AG08395 (cell line): ENCODE results near the gene DNAH3.
A peak's percentile ranks its signal among the peaks of the same experiment; 100 is the strongest.

Experiments used
- DNase-seq: peaks from one replicate; pipeline ENCODE4 v3.0.0; 2012; ENCODE audit warnings: mixed read lengths, low spot score

The DNAH3 gene

GRCh38 chr16:20903116-20903898 is 247.3 kb downstream of the DNAH3 start:
- DNase-seq = no peak

- DNase-seq = no peak
Observed at GRCh38 chr16:20902426-20902825, 248.2 kb downstream of the DNAH3 start.

- peak; percentile 36 for DNase-seq
Observed at GRCh38 chr16:20901436-20902112, 249.1 kb downstream of the DNAH3 start.

- DNase-seq = no peak
Observed at GRCh38 chr16:20901068-20901435, 249.6 kb downstream of the DNAH3 start.

- peak; percentile 97 for DNase-seq
Observed at GRCh38 chr16:20900299-20901067, 250.2 kb downstream of the DNAH3 start, which contains the start of the genes DCUN1D3 and LYRM1. Gene DCUN1D3, minus strand, starts transcription at chr16:20900358. Its CDS starts 37,820 bp downstream, at chr16:20862538. Gene LYRM1, plus strand, starts transcription at chr16:20900771. Its CDS starts 14,785 bp downstream, at chr16:20915556.

GRCh38 chr16:20899477-20900298 is 251.0 kb downstream of the DNAH3 start:
- peak; percentile 14 for DNase-seq

GRCh38 chr16:20899071-20899470 is 251.6 kb downstream of the DNAH3 start:
- peak; percentile 64 for DNase-seq

GRCh38 chr16:20897922-20898321 is 252.7 kb downstream of the DNAH3 start:
- no peak for DNase-seq

GRCh38 chr16:20897253-20897897 is 253.3 kb downstream of the DNAH3 start:
- peak; percentile 29 for DNase-seq

GRCh38 chr16:20894388-20894787 is 256.3 kb downstream of the DNAH3 start:
- DNase-seq = no peak

GRCh38 chr16:20889625-20890275 is 260.9 kb downstream of the DNAH3 start:
- no peak for DNase-seq

GRCh38 chr16:20887207-20887606 is 263.4 kb downstream of the DNAH3 start:
- DNase-seq = no peak

GRCh38 chr16:20886320-20886719 is 264.3 kb downstream of the DNAH3 start:
- DNase-seq = no peak

- peak; percentile 48 for DNase-seq
Observed at GRCh38 chr16:20884240-20884556, 266.4 kb downstream of the DNAH3 start.

- no peak for DNase-seq
Observed at GRCh38 chr16:20883554-20884239, 266.9 kb downstream of the DNAH3 start.
